Gastrocnemius medialis (tissue), 4 donors: ENCODE measurements around the gene BBS12. TPM values are rescaled to one million over a fixed set of nuclear protein-coding genes. Genes with fewer than 3 reads are reported as not detected.

Source experiments
- ATAC-seq, 2 donors: fragments of 150-250 bp; one replicate each; pipeline ENCODE4 v1.9.1; 2016
- DNase-seq, 2 donors: peaks; one replicate each; pipeline ENCODE4 v3.0.0-alpha.2; 2019
- H3K27ac ChIP-seq, 4 donors: fragments of 200-600 bp; sonication (generic); 1 replicate in 1 of 4; 2 replicates in 3 of 4; pipeline ENCODE4 v1.5.1; 2016 to 2018; ENCODE audit warnings: mild to moderate bottlenecking in 2 of 4, moderate library complexity in 1 of 4
- H3K27me3 ChIP-seq, 3 donors: fragments of 200-600 bp; sonication (generic) in 2 of 3; 1 replicate in 1 of 3; 2 replicates in 2 of 3; pipeline versions ENCODE4 v1.5.1 to v1.6.0; 2016 to 2019; ENCODE audit warnings: mild to moderate bottlenecking in 1 of 3, moderate library complexity in 1 of 3
- H3K36me3 ChIP-seq, 2 donors: fragments of 200-600 bp; sonication (generic) in 1 of 2; one replicate each; pipeline ENCODE4 v1.5.1; 2017 to 2018
- H3K4me1 ChIP-seq, 2 donors: fragments of 200-600 bp; sonication (generic) in 1 of 2; one replicate each; pipeline ENCODE4 v1.5.1; 2016 to 2017; ENCODE audit warnings: mild to moderate bottlenecking in 2 of 2
- H3K4me3 ChIP-seq, 4 donors: fragments of 200-600 bp; sonication (generic) in 3 of 4; 1 replicate in 1 of 4; 2 replicates in 3 of 4; pipeline ENCODE4 v1.5.1; 2016 to 2019; ENCODE audit warnings: mild to moderate bottlenecking in 2 of 4
- H3K9me3 ChIP-seq, 3 donors: fragments of 200-600 bp; sonication (generic) in 2 of 3; 1 replicate in 1 of 3; 2 replicates in 2 of 3; pipeline ENCODE4 v1.5.1; 2016 to 2019
- CTCF ChIP-seq, 5 experiments: fragments of 450-650 bp in 3 of 5; fragments of 200-600 bp in 2 of 5; sonication (generic) in 2 of 5; IDR thresholded peaks in 4 of 5; conservative IDR thresholded peaks in 1 of 5; 1 replicate in 4 of 5; 2 replicates in 1 of 5; pipeline ENCODE4 v1.5.1; 2016 to 2019; ENCODE audit warnings: antibody characterized with exemption in 5 of 5, mild to moderate bottlenecking in 3 of 5, moderate library complexity in 3 of 5
- POLR2A ChIP-seq, 2 donors: fragments of 450-650 bp; IDR thresholded peaks; one replicate each; pipeline ENCODE4 v1.6.1; 2017; ENCODE audit warnings: antibody characterized with exemption in 2 of 2, mild to moderate bottlenecking in 2 of 2, moderate library complexity in 2 of 2
- in situ Hi-C, 4 donors: fragments of 200-750 bp; cut with MboI; loops; one replicate each; pipeline versions ENCODE4 v1.15.0 to v1.8.0; 2017; ENCODE audit warnings: low sequenced_read_pairs in 4 of 4
- intact Hi-C: fragments of 100-400 bp; cut with DNase I; formaldehyde crosslinking; loops from one replicate; pipeline ENCODE4 v1.15.1; 2023; ENCODE audit warnings: low total_unique reads
- total RNA-seq, 4 donors: library from RNA; depleted of rRNA; stranded (reverse); fragments of >200 nt; gene quantifications; one replicate each; pipeline versions ENCODE4 v1.1.0 to v1.2.3, GENCODE V29; 2016

BBS12 gene
- total RNA-seq, 4 donors from 2014 or later: 0.61 to 1.9 (median 1.3) TPM

- no peaks in the 10 kb centered on the region for H3K27me3 ChIP-seq
- no peak overlapping the region for H3K27ac ChIP-seq
- no peaks in the 10 kb centered on the region for H3K9me3 ChIP-seq
- H3K36me3 ChIP-seq: no peaks in the 10 kb centered on the region
- H3K4me1 ChIP-seq: no peaks in the 10 kb centered on the region
- ATAC-seq (no peak), DNase-seq (no peak)
- in situ Hi-C loops (no loop called here), intact Hi-C loops (no loop called here)
- TF ChIP-seq CTCF (IDR thresholded peaks at IDR 0.05 in 4 of 5, conservative IDR thresholded peaks at IDR 0.05 in 1 of 5): no peak
- no peak for TF ChIP-seq POLR2A (IDR thresholded peaks at IDR 0.05)
- no peak overlapping the region for H3K4me3 ChIP-seq
Observed at GRCh38 chr4:122776916-122777315, 44.4 kb downstream of the BBS12 start.

- intact Hi-C loops: no loop called here
- in situ Hi-C loops: no loop called here
- ATAC-seq: no peak
Observed at GRCh38 chr4:122777846-122778673, 45.6 kb downstream of the BBS12 start.

GRCh38 chr4:122781486-122781885 lies 49.0 kb downstream of the BBS12 start:
- TF ChIP-seq POLR2A (IDR thresholded peaks at IDR 0.05): no peak
- TF ChIP-seq CTCF (IDR thresholded peaks at IDR 0.05 in 4 of 5, conservative IDR thresholded peaks at IDR 0.05 in 1 of 5): no peak
- H3K4me1 ChIP-seq: no peaks in the 10 kb centered on the region
- no peak overlapping the region for H3K4me3 ChIP-seq
- in situ Hi-C loops: no loop called here
- no peaks in the 10 kb centered on the region for H3K27me3 ChIP-seq
- DNase-seq: no peak
- ATAC-seq: no peak
- no peaks in the 10 kb centered on the region for H3K36me3 ChIP-seq
- H3K9me3 ChIP-seq: no peaks in the 10 kb centered on the region
- no peak overlapping the region for H3K27ac ChIP-seq
- intact Hi-C loops: no loop called here

More at GRCh38 chr4:122777846-122778673, 45.6 kb downstream of the BBS12 start:
- Histone ChIP-seq H3K4me1 (no peaks in the 10 kb centered on the region), H3K27me3 (no peaks in the 10 kb centered on the region), H3K4me3 (no peak overlapping the region), H3K9me3 (no peaks in the 10 kb centered on the region), H3K27ac (no peak overlapping the region), H3K36me3 (no peaks in the 10 kb centered on the region)
- DNase-seq: no peak
- no peak for TF ChIP-seq CTCF (IDR thresholded peaks at IDR 0.05 in 4 of 5, conservative IDR thresholded peaks at IDR 0.05 in 1 of 5)
- TF ChIP-seq POLR2A (IDR thresholded peaks at IDR 0.05): no peak

- Histone ChIP-seq H3K9me3 (no peaks in the 10 kb centered on the region), H3K27ac (peak overlapping the region in 1 of 4 donors; percentile 7), H3K4me3 (no peak overlapping the region), H3K4me1 (no peaks in the 10 kb centered on the region), H3K36me3 (no peaks in the 10 kb centered on the region), H3K27me3 (no peaks in the 10 kb centered on the region)
- in situ Hi-C loops (no loop called here), intact Hi-C loops (no loop called here)
- ATAC-seq (peak; percentile 47 to 68), DNase-seq (peak in 1 of 2 donors; percentile 23)
- TF ChIP-seq CTCF (IDR thresholded peaks at IDR 0.05 in 4 of 5, conservative IDR thresholded peaks at IDR 0.05 in 1 of 5) (no peak), POLR2A (IDR thresholded peaks at IDR 0.05) (no peak)
Observed at GRCh38 chr4:122783301-122784215, 51.1 kb downstream of the BBS12 start.
